HepG2 (cell line): ENCODE data around the gene JAG1. TPM values are rescaled to one million over a fixed set of nuclear protein-coding genes. Genes with fewer than 3 reads are reported as not detected.

Source experiments
- BRF2 ChIP-seq: sonication (generic); formaldehyde crosslinking; IDR thresholded peaks from 2 replicates; pipeline ENCODE4 v1.8.1; 2022; ENCODE audit warnings: mild to moderate bottlenecking, missing genetic modification reagents
- CHD2 ChIP-seq: IDR thresholded peaks from 2 replicates; pipeline ENCODE4 v1.6.1; 2011; ENCODE audit warnings: low read depth, low read length, improper control_type of control experiment
- CREB3 ChIP-seq: sonication (generic); formaldehyde crosslinking; IDR thresholded peaks from 2 replicates; pipeline ENCODE4 v1.5.0; 2020; ENCODE audit warnings: missing genetic modification reagents
- HIC2 ChIP-seq: sonication (generic); formaldehyde crosslinking; IDR thresholded peaks from 2 replicates; pipeline ENCODE4 v1.9.0; 2022; ENCODE audit warnings: low read depth, missing genetic modification reagents
- HOXA9 ChIP-seq: sonication (generic); formaldehyde crosslinking; IDR thresholded peaks from 2 replicates; pipeline ENCODE4 v1.8.1; 2022; ENCODE audit warnings: missing genetic modification reagents, mild to moderate bottlenecking, moderate library complexity, borderline replicate concordance
- HOXD1 ChIP-seq: sonication (generic); formaldehyde crosslinking; IDR thresholded peaks from 2 replicates; pipeline ENCODE4 v1.5.0; 2020; ENCODE audit warnings: missing genetic modification reagents
- IRF1 ChIP-seq: sonication (generic); formaldehyde crosslinking; IDR thresholded peaks from 2 replicates; pipeline ENCODE4 v1.4.0; 2020; ENCODE audit warnings: low read depth, mild to moderate bottlenecking, missing genetic modification reagents
- KDM5B ChIP-seq: sonication (generic); formaldehyde crosslinking; IDR thresholded peaks from 2 replicates; pipeline ENCODE4 v1.4.0; 2020; ENCODE audit warnings: missing genetic modification reagents, mild to moderate bottlenecking, borderline replicate concordance
- NFIB ChIP-seq: sonication (generic); formaldehyde crosslinking; IDR thresholded peaks from 2 replicates; pipeline ENCODE4 v1.9.0; 2021; ENCODE audit warnings: missing genetic modification reagents, mild to moderate bottlenecking, borderline replicate concordance
- NPAS2 ChIP-seq: sonication (generic); formaldehyde crosslinking; IDR thresholded peaks from 2 replicates; pipeline ENCODE4 v1.8.0; 2022; ENCODE audit warnings: mild to moderate bottlenecking, missing genetic modification reagents, borderline replicate concordance
- PAF1 ChIP-seq: IDR thresholded peaks from 2 replicates; pipeline ENCODE4 v1.6.1; 2016; ENCODE audit warnings: missing genetic modification reagents, missing compliant biosample characterization
- RXRA ChIP-seq: sonication (generic); formaldehyde crosslinking; IDR thresholded peaks from 2 replicates; pipeline ENCODE4 v1.5.1; 2020; ENCODE audit warnings: missing genetic modification reagents
- TFDP1 ChIP-seq: IDR thresholded peaks from 2 replicates; pipeline ENCODE4 v1.6.1; 2016; ENCODE audit warnings: missing compliant biosample characterization, missing genetic modification reagents, borderline replicate concordance
- UBTF ChIP-seq: sonication (generic); formaldehyde crosslinking; IDR thresholded peaks from 2 replicates; pipeline ENCODE4 v1.4.0; 2020; ENCODE audit warnings: mild to moderate bottlenecking, missing genetic modification reagents
- ZFP36L2 ChIP-seq: sonication (generic); formaldehyde crosslinking; IDR thresholded peaks from 2 replicates; pipeline ENCODE4 v1.4.0; 2020; ENCODE audit warnings: missing genetic modification reagents
- ZFP62 ChIP-seq: sonication (generic); formaldehyde crosslinking; IDR thresholded peaks from 2 replicates; pipeline ENCODE4 v1.4.0; 2020; ENCODE audit warnings: missing genetic modification reagents
- ZNF180 ChIP-seq: sonication (generic); formaldehyde crosslinking; IDR thresholded peaks from 2 replicates; pipeline ENCODE4 v1.4.0; 2020; ENCODE audit warnings: low read depth, missing genetic modification reagents, borderline replicate concordance
- ZNF225 ChIP-seq: sonication (generic); formaldehyde crosslinking; IDR thresholded peaks from 2 replicates; pipeline ENCODE4 v1.4.0; 2020; ENCODE audit warnings: mild to moderate bottlenecking, missing genetic modification reagents
- ZNF296 ChIP-seq: sonication (generic); formaldehyde crosslinking; conservative IDR thresholded peaks from 2 replicates; pipeline ENCODE4 v1.5.0; 2020; ENCODE audit warnings: mild to moderate bottlenecking, missing genetic modification reagents
- ZNF619 ChIP-seq: sonication (generic); formaldehyde crosslinking; IDR thresholded peaks from 2 replicates; pipeline ENCODE4 v1.4.0; 2020; ENCODE audit warnings: mild to moderate bottlenecking, missing genetic modification reagents
- ZNF644 ChIP-seq: IDR thresholded peaks from 2 replicates; pipeline ENCODE4 v1.6.1; 2016; ENCODE audit warnings: low read depth
- polyA plus RNA-seq, 8 experiments: library from polyadenylated mRNA; depleted of rRNA in 3 of 8; stranded (reverse) in 7 of 8; unstranded in 1 of 8; fragments of >200 nt; fragmentation: Illumina TruSeq in 4 of 8; extraction: Trizol in 4 of 8; gene quantifications; 2 replicates each; pipeline versions ENCODE4 v1.2.1 to v1.2.3, GENCODE V29; 2011 to 2016; ENCODE audit warnings: low read depth in 4 of 8, missing spikeins in 1 of 8, mixed read lengths in 1 of 8; ENCODE audit not compliant: insufficient read depth in 1 of 8
- total RNA-seq, 5 experiments: library from RNA; depleted of rRNA; stranded (reverse); fragments of >200 nt; fragmentation: Illumina TruSeq; extraction: Trizol; gene quantifications; 2 replicates each; pipeline ENCODE4 v1.2.3, GENCODE V29; 2016; ENCODE audit warnings: low read depth in 1 of 5

Gene JAG1
- total and polyA plus RNA-seq, 2 of the 13 experiments (the other 11 are each of a cell fraction or from before 2014, with no cell fraction given), result 47.1 to 56.3 TPM

GRCh38 chr20:10673176-10673841, 490 bp downstream of the JAG1 start (continued):
- TF ChIP-seq KDM5B (peak; percentile 10; the same call in 1 of the 2 replicates), TFDP1 (0 out of 2 replicates have a peak, but pooled peaks have one; percentile 30), IRF1 (CRISPR knock-in tag) (no peak), CREB3 (CRISPR knock-in tag) (no peak; the same call in 1 of the 2 replicates), CHD2 (no peak), UBTF (peak; percentile 70; the same call in 1 of the 2 replicates), ZNF644 (no peak), ZNF180 (CRISPR knock-in tag) (no peak), HOXD1 (CRISPR knock-in tag) (0 out of 2 replicates have a peak, but pooled peaks have one; percentile 25), BRF2 (CRISPR knock-in tag) (no peak; the same call in 1 of the 2 replicates), HIC2 (CRISPR knock-in tag) (no peak), PAF1 (no peak), ZNF619 (CRISPR knock-in tag) (no peak), ZFP62 (CRISPR knock-in tag) (no peak), HOXA9 (CRISPR knock-in tag) (no peak; the same call in 1 of the 2 replicates), RXRA (CRISPR knock-in tag) (no peak), NPAS2 (CRISPR knock-in tag) (no peak), ZFP36L2 (no peak), ZNF296 (CRISPR knock-in tag) (no peak), ZNF225 (CRISPR knock-in tag) (0 out of 2 replicates have a peak, but pooled peaks have one; percentile 2), NFIB (CRISPR knock-in tag) (no peak)
